B cell (primary cell): ENCODE data around the gene PGBD2. TPM values are rescaled to one million over a fixed set of nuclear protein-coding genes. Genes with fewer than 3 reads are reported as not detected.

Experiments used
- ATAC-seq: fragments of 200-7000 bp; cut with Tn5 transposase; one replicate; pipeline ENCODE4 v1.10.0; 2021; ENCODE audit warnings: low read depth, mild to moderate bottlenecking, moderate number of reproducible peaks, moderate library complexity
- CTCF ChIA-PET: fragments of 350-600 bp; sonication (Branson Sonifier 250); formaldehyde crosslinking; loops from one replicate; lab custom pipeline; 2021; ENCODE audit warnings: antibody characterized with exemption, inconsistent platforms; lab: Charles Lee
- POLR2A ChIA-PET: fragments of 350-600 bp; sonication (Branson Sonifier 250); formaldehyde crosslinking; loops from one replicate; lab custom pipeline; 2021; ENCODE audit warnings: antibody characterized with exemption; lab: Charles Lee
- DNase-seq: peaks from one replicate; pipeline ENCODE4 v3.0.0; 2013
- H2AFZ ChIP-seq: 2 replicates; pipeline ENCODE4 v1.6.1; 2012; ENCODE audit warnings: mild to moderate bottlenecking, low read depth, low read length; ENCODE audit not compliant: insufficient read depth, poor library complexity, severe bottlenecking
- H3K27ac ChIP-seq, 2 donors: 1 replicate in 1 of 2; 2 replicates in 1 of 2; pipeline ENCODE4 v1.5.1; 2012 to 2013; ENCODE audit warnings: low read length in 2 of 2, mild to moderate bottlenecking in 2 of 2, moderate library complexity in 1 of 2
- H3K27me3 ChIP-seq, 4 experiments: fragments of 200-600 bp in 1 of 4; sonication (generic) in 1 of 4; replicated peaks in 1 of 4; 1 replicate in 2 of 4; 2 replicates in 2 of 4; pipeline versions ENCODE4 v1.6.1 to v1.7.0; 2013 to 2016; ENCODE audit warnings: low read length in 3 of 4, mild to moderate bottlenecking in 2 of 4, mixed read lengths in 1 of 4, moderate library complexity in 1 of 4; ENCODE audit not compliant: insufficient read depth in 4 of 4, control insufficient read depth in 3 of 4; ENCODE audit errors: control extremely low read depth in 1 of 4
- H3K36me3 ChIP-seq, 2 experiments: replicated peaks in 1 of 2; 1 replicate in 1 of 2; 2 replicates in 1 of 2; pipeline versions ENCODE4 v1.6.1 to v1.7.1; 2013; ENCODE audit warnings: low read length in 1 of 2; ENCODE audit not compliant: insufficient read depth in 2 of 2, control insufficient read depth in 1 of 2; ENCODE audit errors: control extremely low read depth in 1 of 2, extremely low read depth in 1 of 2
- H3K4me1 ChIP-seq, 2 donors: fragments of 200-600 bp in 1 of 2; sonication (generic) in 1 of 2; 1 replicate in 1 of 2; 2 replicates in 1 of 2; pipeline versions ENCODE4 v1.5.1 to v1.6.1; 2013 to 2017; ENCODE audit warnings: low read length in 2 of 2; ENCODE audit not compliant: control insufficient read depth in 2 of 2, insufficient read depth in 2 of 2
- H3K4me2 ChIP-seq: replicated peaks from 2 replicates; pipeline ENCODE3; 2012; ENCODE audit warnings: mild to moderate bottlenecking, low read depth, low read length; ENCODE audit not compliant: poor library complexity, severe bottlenecking
- H3K4me3 ChIP-seq, 5 experiments: fragments of 200-600 bp in 1 of 5; sonication (generic) in 1 of 5; 1 replicate in 3 of 5; 2 replicates in 2 of 5; pipeline versions ENCODE4 v1.5.1 to v1.7.0; 2011 to 2016; ENCODE audit warnings: low read length in 4 of 5, mild to moderate bottlenecking in 4 of 5, low read depth in 2 of 5, control low read depth in 1 of 5, moderate library complexity in 1 of 5; ENCODE audit not compliant: insufficient read depth in 1 of 5; ENCODE audit errors: control extremely low read depth in 1 of 5, extremely low read depth in 1 of 5
- H3K79me2 ChIP-seq: fragments of 200-600 bp; sonication (generic); one replicate; pipeline ENCODE4 v1.6.0; 2016; ENCODE audit warnings: low read length; ENCODE audit not compliant: control insufficient read depth, insufficient read depth
- H3K9ac ChIP-seq: fragments of 200-600 bp; sonication (generic); 2 replicates; pipeline ENCODE4 v1.6.1; 2017; ENCODE audit warnings: mild to moderate bottlenecking, low read length, moderate library complexity
- H3K9me3 ChIP-seq, 3 donors: one replicate each; pipeline versions ENCODE4 v1.6.1 to v1.7.1; 2013; ENCODE audit warnings: low read length in 2 of 3; ENCODE audit not compliant: control insufficient read depth in 2 of 3, insufficient read depth in 1 of 3; ENCODE audit errors: control extremely low read depth in 1 of 3
- H4K20me1 ChIP-seq: 2 replicates; pipeline ENCODE4 v1.6.0; 2012; ENCODE audit warnings: mild to moderate bottlenecking, low read length; ENCODE audit not compliant: insufficient read depth, control insufficient read depth, poor library complexity, severe bottlenecking
- H3K27ac Mint-ChIP-seq: one replicate; pipeline ENCODE4 v1.8.0; 2021; ENCODE audit warnings: mixed read lengths
- H3K27me3 Mint-ChIP-seq: one replicate; pipeline ENCODE4 v1.8.0; 2021; ENCODE audit warnings: mixed read lengths
- H3K4me1 Mint-ChIP-seq: one replicate; pipeline ENCODE4 v1.8.0; 2021; ENCODE audit warnings: mixed read lengths
- H3K4me3 Mint-ChIP-seq: one replicate; pipeline ENCODE4 v1.8.0; 2021; ENCODE audit warnings: mixed read lengths
- H3K9me3 Mint-ChIP-seq: one replicate; pipeline ENCODE4 v1.8.0; 2022; ENCODE audit warnings: mixed read lengths; ENCODE audit not compliant: insufficient read depth
- EZH2 ChIP-seq: IDR thresholded peaks from 2 replicates; pipeline ENCODE4 v1.6.1; 2012; ENCODE audit warnings: borderline replicate concordance, low read depth, mild to moderate bottlenecking, moderate library complexity, low read length; ENCODE audit not compliant: insufficient read depth, poor library complexity, severe bottlenecking
- WGBS: methylation state at CpG from one replicate; pipeline ENCODE4 v1.1.5; 2013; ENCODE audit warnings: missing lambda C conversion rate; ENCODE audit not compliant: insufficient coverage; 5-methylcytosine and 5-hydroxymethylcytosine counted together
- intact Hi-C: fragments of 100-400 bp; cut with micrococcal nuclease; formaldehyde crosslinking; loops from one replicate; pipeline ENCODE4 v1.10.0; 2022
- polyA plus RNA-seq: library from polyadenylated mRNA; depleted of rRNA; stranded (reverse); fragments of >200 nt; gene quantifications from 2 replicates; pipeline ENCODE4 v1.2.3, GENCODE V29; 2012
- total RNA-seq, 2 donors: library from RNA; stranded (reverse); fragments of 120-200 nt in 1 of 2; gene quantifications; 1 replicate in 1 of 2; 2 replicates in 1 of 2; pipeline versions ENCODE4 v1.2.3 to v1.2.4, GENCODE V29; 2013 to 2022
- TF ChIP-seq, protein P1 (sequence below): fragments of 200-600 bp; IDR thresholded peaks from one replicate; pipeline ENCODE4 v1.8.0; 2022; ENCODE audit warnings: antibody characterized with exemption, mild to moderate bottlenecking

The PGBD2 gene
- total and polyA plus RNA-seq, 2 donors (not counting 1 experiment from before 2014, with no cell fraction given): 13.3 to 27.7 TPM

DNA sequence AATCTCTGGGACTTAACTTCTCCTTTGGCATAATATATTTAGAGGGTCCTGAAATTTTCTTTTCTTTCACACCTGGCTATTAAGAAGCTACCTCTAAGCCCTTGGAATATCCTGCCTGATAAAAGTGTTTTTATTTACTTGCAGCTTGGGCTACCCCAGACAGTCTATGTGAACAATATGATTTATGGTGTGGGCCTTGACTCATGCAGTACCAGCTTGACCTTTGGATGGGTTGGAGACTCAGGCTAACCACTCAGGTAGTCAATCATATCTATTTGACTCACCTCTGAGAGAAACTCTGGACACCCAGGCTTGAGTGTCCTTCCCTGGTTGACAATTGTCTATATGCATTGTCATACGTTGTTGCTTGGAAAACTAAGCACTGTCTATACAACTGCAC, 13.4 kb upstream of the PGBD2 start:
- ChIA-PET POLR2A (no interaction called here), CTCF (no interaction called here)
- no peak overlapping the region for H3K4me3 ChIP-seq
- DNase-seq (no peak), ATAC-seq (no peak)
- no peak overlapping the region for H3K27ac Mint-ChIP-seq
- no CpG with 5 or more reads among the region's 1 CpG for WGBS
- H3K79me2 ChIP-seq: no peaks in the 10 kb centered on the region
- peaks cover 21% of the 10 kb centered on the region for H3K27me3 Mint-ChIP-seq
- no peaks in the 10 kb centered on the region for H3K9me3 Mint-ChIP-seq
- no peak overlapping the region for H3K4me2 ChIP-seq
- H4K20me1 ChIP-seq: no peaks in the 10 kb centered on the region
- intact Hi-C loops: no loop called here
- H3K4me3 Mint-ChIP-seq: no peak overlapping the region
- H3K4me1 Mint-ChIP-seq: no peaks in the 10 kb centered on the region
- H3K36me3 ChIP-seq: no peaks in the 10 kb centered on the region
- H3K9ac ChIP-seq: no peak overlapping the region
- no peak overlapping the region for H2AFZ ChIP-seq
- H3K9me3 ChIP-seq: peaks cover 0 to 3% (median 1%) of the 10 kb centered on the region in 3 donors
- peaks cover 0 to 12% (median 3%) of the 10 kb centered on the region in 4 experiments for H3K27me3 ChIP-seq
- H3K27ac ChIP-seq: no peak overlapping the region
- no peaks in the 10 kb centered on the region for H3K4me1 ChIP-seq
- TF ChIP-seq, protein P1, sequence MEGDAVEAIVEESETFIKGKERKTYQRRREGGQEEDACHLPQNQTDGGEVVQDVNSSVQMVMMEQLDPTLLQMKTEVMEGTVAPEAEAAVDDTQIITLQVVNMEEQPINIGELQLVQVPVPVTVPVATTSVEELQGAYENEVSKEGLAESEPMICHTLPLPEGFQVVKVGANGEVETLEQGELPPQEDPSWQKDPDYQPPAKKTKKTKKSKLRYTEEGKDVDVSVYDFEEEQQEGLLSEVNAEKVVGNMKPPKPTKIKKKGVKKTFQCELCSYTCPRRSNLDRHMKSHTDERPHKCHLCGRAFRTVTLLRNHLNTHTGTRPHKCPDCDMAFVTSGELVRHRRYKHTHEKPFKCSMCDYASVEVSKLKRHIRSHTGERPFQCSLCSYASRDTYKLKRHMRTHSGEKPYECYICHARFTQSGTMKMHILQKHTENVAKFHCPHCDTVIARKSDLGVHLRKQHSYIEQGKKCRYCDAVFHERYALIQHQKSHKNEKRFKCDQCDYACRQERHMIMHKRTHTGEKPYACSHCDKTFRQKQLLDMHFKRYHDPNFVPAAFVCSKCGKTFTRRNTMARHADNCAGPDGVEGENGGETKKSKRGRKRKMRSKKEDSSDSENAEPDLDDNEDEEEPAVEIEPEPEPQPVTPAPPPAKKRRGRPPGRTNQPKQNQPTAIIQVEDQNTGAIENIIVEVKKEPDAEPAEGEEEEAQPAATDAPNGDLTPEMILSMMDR: no peak
- no peak for TF ChIP-seq EZH2

DNA sequence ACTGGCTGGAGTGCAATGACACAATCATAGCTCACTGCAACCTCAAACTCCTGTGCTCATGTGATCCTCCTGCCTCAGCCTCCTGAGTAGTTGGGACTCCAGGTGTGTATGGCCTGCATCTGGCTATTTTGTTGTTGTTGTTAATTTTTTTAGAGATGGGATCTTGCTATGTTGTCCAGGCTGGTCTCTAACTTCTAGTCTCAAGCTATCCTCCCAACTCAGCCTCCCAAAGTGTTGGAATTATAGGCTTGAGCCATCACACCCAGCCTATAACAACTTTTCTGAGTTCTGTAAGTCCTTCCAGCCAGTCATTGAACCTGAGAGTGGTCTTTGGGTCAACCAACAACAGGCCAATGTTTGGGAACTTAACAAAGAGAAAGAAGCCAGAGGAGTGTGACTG, 11.2 kb upstream of the PGBD2 start:
- POLR2A ChIA-PET: no interaction called here
- H3K9me3 ChIP-seq: peaks cover 0 to 7% (median 1%) of the 10 kb centered on the region in 3 donors
- Mint-ChIP-seq H3K27ac (no peak overlapping the region), H3K27me3 (peaks cover 33% of the 10 kb centered on the region), H3K4me3 (no peak overlapping the region), H3K4me1 (no peaks in the 10 kb centered on the region), H3K9me3 (no peaks in the 10 kb centered on the region)
- H2AFZ ChIP-seq: no peak overlapping the region
- H3K4me2 ChIP-seq: no peak overlapping the region
- H3K4me3 ChIP-seq: no peak overlapping the region
- H3K4me1 ChIP-seq: no peaks in the 10 kb centered on the region
- intact Hi-C loops: no loop called here
- no peak overlapping the region for H3K9ac ChIP-seq
- H3K27me3 ChIP-seq: peaks cover 0 to 18% (median 6%) of the 10 kb centered on the region in 4 experiments
- no peaks in the 10 kb centered on the region for H3K79me2 ChIP-seq
- CTCF ChIA-PET: no interaction called here
- TF ChIP-seq, protein P1: no peak
- no peak for TF ChIP-seq EZH2
- no peaks in the 10 kb centered on the region for H4K20me1 ChIP-seq
- no peaks in the 10 kb centered on the region for H3K36me3 ChIP-seq
- ATAC-seq (no peak), DNase-seq (no peak)
- no peak overlapping the region for H3K27ac ChIP-seq
